ENCODE results near the gene DDX51.

The DDX51 gene

GRCh38 chr12:132094269-132094891 is 49.7 kb downstream of the DDX51 start:
- no peak for TF ChIP-seq CTCF (IDR thresholded peaks at IDR 0.05; ENCODE audit: low read depth, low read length)
- DNase-seq (ENCODE audit: extremely low read depth, low read depth): no peak

DNA sequence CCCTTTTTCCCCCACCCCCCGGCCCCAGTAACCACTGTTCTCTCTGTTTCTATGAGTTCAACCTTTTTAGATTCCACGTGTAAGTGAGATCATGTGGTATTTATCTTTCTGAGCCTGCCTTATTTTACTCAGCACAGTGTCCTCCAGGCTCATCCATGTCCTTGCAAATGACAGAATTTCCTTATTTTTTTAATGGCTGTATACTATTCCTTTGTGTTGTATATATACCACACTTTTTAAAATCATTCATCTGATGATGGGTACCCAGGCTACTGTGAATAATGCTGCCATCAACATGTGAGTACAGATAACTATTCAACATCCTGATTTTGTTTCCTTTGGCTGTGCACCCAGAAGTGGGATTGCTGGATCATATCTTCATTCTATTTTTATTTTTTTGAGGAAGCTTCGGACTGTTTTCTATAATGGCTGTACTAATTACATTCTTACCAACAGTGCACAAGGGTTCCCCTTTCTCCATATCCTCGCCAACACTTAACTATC is 54.7 kb downstream of the DDX51 start:
- no peak for TF ChIP-seq CTCF (IDR thresholded peaks at IDR 0.05; ENCODE audit: low read depth, low read length)
- no peak for DNase-seq (ENCODE audit: extremely low read depth, low read depth)
